Neural cell (in vitro differentiated cells): ENCODE results near the gene EMID1. TPM values are rescaled to one million over a fixed set of nuclear protein-coding genes. Genes with fewer than 3 reads are reported as not detected.

ENCODE experiments used
- H2AFZ ChIP-seq: fragments of 200-600, 300-800 bp; sonication (generic), shearing (Covaris generic); 2 replicates; pipeline ENCODE4 v1.6.0; 2014; ENCODE audit warnings: low read depth, mild to moderate bottlenecking, antibody characterized with exemption, low read length, moderate library complexity
- H3F3A ChIP-seq: fragments of 200-600 bp; shearing (Covaris generic); 2 replicates; pipeline ENCODE4 v1.6.1; 2016; ENCODE audit warnings: mild to moderate bottlenecking, moderate library complexity, mixed read lengths, antibody characterized with exemption, low read length; ENCODE audit not compliant: insufficient read depth, poor library complexity, severe bottlenecking
- H3K27ac ChIP-seq: fragments of 200-600, 300-800 bp; sonication (generic), shearing (Covaris generic); 2 replicates; pipeline ENCODE4 v1.5.1; 2014; ENCODE audit warnings: mild to moderate bottlenecking, low read length, moderate library complexity
- H3K27me3 ChIP-seq: fragments of 300-800, 200-600 bp; sonication (generic), shearing (Covaris generic); 2 replicates; pipeline ENCODE4 v1.6.0; 2014; ENCODE audit warnings: mild to moderate bottlenecking, low read depth, low read length, moderate library complexity; ENCODE audit not compliant: insufficient read depth
- H3K36me3 ChIP-seq: fragments of 300-800, 200-600 bp; sonication (generic), shearing (Covaris generic); 2 replicates; pipeline ENCODE4 v1.5.1; 2014; ENCODE audit warnings: mild to moderate bottlenecking, antibody characterized with exemption, low read length, moderate library complexity; ENCODE audit not compliant: insufficient read depth
- H3K4me2 ChIP-seq: fragments of 300-800, 200-600 bp; sonication (generic), shearing (Covaris generic); 2 replicates; pipeline ENCODE4 v1.6.0; 2014; ENCODE audit warnings: mild to moderate bottlenecking, low read length
- H3K4me3 ChIP-seq: fragments of 300-800, 200-600 bp; sonication (generic), shearing (Covaris generic); 2 replicates; pipeline ENCODE4 v1.5.1; 2014; ENCODE audit warnings: mild to moderate bottlenecking, low read length, moderate library complexity
- H3K79me2 ChIP-seq: fragments of 200-600 bp; shearing (Covaris generic); replicated peaks from 2 replicates; pipeline ENCODE4 v1.6.0; 2014; ENCODE audit warnings: mild to moderate bottlenecking, low read length, moderate library complexity; ENCODE audit not compliant: insufficient read depth
- H3K9ac ChIP-seq: fragments of 300-800, 200-600 bp; sonication (generic), shearing (Covaris generic); 2 replicates; pipeline ENCODE4 v1.6.1; 2016; ENCODE audit warnings: mild to moderate bottlenecking, low read length, mixed read lengths
- H3K9me2 ChIP-seq: fragments of 200-600 bp; shearing (Covaris generic); 2 replicates; pipeline ENCODE4 v1.6.1; 2016; ENCODE audit warnings: mild to moderate bottlenecking, low read length, mixed read lengths; ENCODE audit not compliant: insufficient read depth
- H3K9me3 ChIP-seq: fragments of 200-600, 300-800 bp; sonication (generic), shearing (Covaris generic); 2 replicates; pipeline ENCODE4 v1.6.1; 2016; ENCODE audit warnings: mild to moderate bottlenecking, mixed run types, low read length, moderate library complexity, mixed read lengths
- H4K20me1 ChIP-seq: fragments of 200-600 bp; shearing (Covaris generic); 2 replicates; pipeline ENCODE4 v1.6.1; 2016; ENCODE audit warnings: mild to moderate bottlenecking, mixed run types; ENCODE audit not compliant: insufficient read depth
- CTCF ChIP-seq: fragments of 450-650 bp; IDR thresholded peaks from 2 replicates; pipeline ENCODE4 v1.5.1; 2014; ENCODE audit warnings: antibody characterized with exemption, mild to moderate bottlenecking, moderate library complexity; ENCODE audit not compliant: poor library complexity, severe bottlenecking
- EP300 ChIP-seq: fragments of 450-650 bp; conservative IDR thresholded peaks from 2 replicates; pipeline ENCODE4 v1.6.1; 2014; ENCODE audit warnings: antibody characterized with exemption, mild to moderate bottlenecking, moderate library complexity; ENCODE audit not compliant: poor library complexity, severe bottlenecking
- EZH2 ChIP-seq: fragments of 200-600, 300-800 bp; shearing (Covaris generic), sonication (generic); IDR thresholded peaks from 2 replicates; pipeline ENCODE4 v1.6.1; 2014; ENCODE audit warnings: antibody characterized with exemption, low read length, borderline replicate concordance, mild to moderate bottlenecking; ENCODE audit not compliant: insufficient read depth, poor library complexity, severe bottlenecking
- MXI1 ChIP-seq: fragments of 450-650 bp; conservative IDR thresholded peaks from 2 replicates; pipeline ENCODE4 v1.6.1; 2014; ENCODE audit warnings: antibody characterized with exemption, mild to moderate bottlenecking; ENCODE audit not compliant: poor library complexity, severe bottlenecking
- POLR2AphosphoS5 ChIP-seq: IDR thresholded peaks from 2 replicates; pipeline ENCODE4 v1.6.1; 2012
- RAD21 ChIP-seq: fragments of 450-650 bp; conservative IDR thresholded peaks from 2 replicates; pipeline ENCODE4 v1.6.1; 2014; ENCODE audit warnings: antibody characterized with exemption, mild to moderate bottlenecking, moderate library complexity
- REST ChIP-seq: IDR thresholded peaks from 2 replicates; pipeline ENCODE4 v1.6.1; 2012; ENCODE audit warnings: borderline replicate concordance
- SMC3 ChIP-seq: fragments of 450-650 bp; conservative IDR thresholded peaks from 2 replicates; pipeline ENCODE4 v1.6.1; 2014; ENCODE audit warnings: antibody characterized with exemption, mild to moderate bottlenecking, moderate library complexity; ENCODE audit not compliant: poor library complexity
- TAF1 ChIP-seq: IDR thresholded peaks from 2 replicates; pipeline ENCODE4 v1.6.1; 2012; ENCODE audit warnings: low read depth
- polyA plus RNA-seq: library from polyadenylated mRNA; depleted of rRNA; stranded (reverse); fragments of >200 nt; gene quantifications from 2 replicates; pipeline ENCODE4 v1.2.3, GENCODE V29; 2014

The EMID1 gene
- polyA plus RNA-seq, 1 donor from 2014 or later: 14.1 TPM

GRCh38 chr22:29301716-29302401 lies 96.2 kb downstream of the EMID1 start:
- Histone ChIP-seq H3K4me3 (no peak overlapping the region), H4K20me1 (no peaks in the 10 kb centered on the region), H3K79me2 (no peaks in the 10 kb centered on the region), H3K9me2 (no peaks in the 10 kb centered on the region), H3K9ac (no peak overlapping the region), H3K27ac (no peak overlapping the region), H3K9me3 (no peaks in the 10 kb centered on the region), H3F3A (no peaks in the 10 kb centered on the region), H3K36me3 (peaks cover 9% of the 10 kb centered on the region), H3K27me3 (peaks cover 11% of the 10 kb centered on the region), H2AFZ (no peak overlapping the region), H3K4me2 (no peak overlapping the region)
- TF ChIP-seq EP300: no peak
- no peak for TF ChIP-seq RAD21

- H3K27ac ChIP-seq: no peak overlapping the region
- no peak overlapping the region for H2AFZ ChIP-seq
- no peak overlapping the region for H3K4me2 ChIP-seq
- H3F3A ChIP-seq: no peaks in the 10 kb centered on the region
- H4K20me1 ChIP-seq: no peaks in the 10 kb centered on the region
- no peak overlapping the region for H3K4me3 ChIP-seq
- H3K9ac ChIP-seq: no peak overlapping the region
- peaks cover 4% of the 10 kb centered on the region for H3K36me3 ChIP-seq
- H3K79me2 ChIP-seq: no peaks in the 10 kb centered on the region
- H3K9me2 ChIP-seq: no peaks in the 10 kb centered on the region
- H3K27me3 ChIP-seq: peaks cover 11% of the 10 kb centered on the region
- no peaks in the 10 kb centered on the region for H3K9me3 ChIP-seq
- no peak for TF ChIP-seq TAF1
- TF ChIP-seq CTCF: no peak
- no peak for TF ChIP-seq SMC3
- TF ChIP-seq MXI1: no peak
- no peak for TF ChIP-seq EZH2
- TF ChIP-seq REST: no peak
- no peak for TF ChIP-seq RAD21
- no peak for TF ChIP-seq EP300
- TF ChIP-seq POLR2AphosphoS5: no peak
Observed at GRCh38 chr22:29302402-29302680, 96.6 kb downstream of the EMID1 start.
